GM12891 (cell line): ENCODE results near the gene HCK.

Experiments used
- DNase-seq: peaks from one replicate; pipeline ENCODE4 v3.0.0; 2011; ENCODE audit warnings: low spot score; ENCODE audit not compliant: insufficient read length
- FAIRE-seq: peaks from 2 replicates; lab custom pipeline; 2011; peaks lifted over from hg19 to GRCh38; lab: Jason Lieb, UNC
- PAX5 ChIP-seq: IDR thresholded peaks from 2 replicates; pipeline ENCODE4 v1.6.1; 2011; ENCODE audit warnings: low read length, moderate library complexity, mild to moderate bottlenecking; ENCODE audit not compliant: insufficient read depth, severe bottlenecking
- POLR2A ChIP-seq: IDR thresholded peaks from 2 replicates; pipeline ENCODE4 v1.6.1; 2011; ENCODE audit warnings: low read depth, low read length, control low read depth
- POLR2AphosphoS5 ChIP-seq: IDR thresholded peaks from 2 replicates; pipeline ENCODE4 v1.6.1; 2011; ENCODE audit warnings: low read depth, low read length, control low read depth
- POU2F2 ChIP-seq: IDR thresholded peaks from 2 replicates; pipeline ENCODE4 v1.6.1; 2011; ENCODE audit warnings: low read depth, mild to moderate bottlenecking, control low read depth, low read length, moderate library complexity
- SPI1 ChIP-seq: IDR thresholded peaks from 2 replicates; pipeline ENCODE4 v1.6.1; 2011; ENCODE audit warnings: low read depth, low read length, control low read depth
- TAF1 ChIP-seq: IDR thresholded peaks from 2 replicates; pipeline ENCODE4 v1.6.1; 2011; ENCODE audit warnings: low read depth, low read length, control low read depth

The HCK gene

DNA sequence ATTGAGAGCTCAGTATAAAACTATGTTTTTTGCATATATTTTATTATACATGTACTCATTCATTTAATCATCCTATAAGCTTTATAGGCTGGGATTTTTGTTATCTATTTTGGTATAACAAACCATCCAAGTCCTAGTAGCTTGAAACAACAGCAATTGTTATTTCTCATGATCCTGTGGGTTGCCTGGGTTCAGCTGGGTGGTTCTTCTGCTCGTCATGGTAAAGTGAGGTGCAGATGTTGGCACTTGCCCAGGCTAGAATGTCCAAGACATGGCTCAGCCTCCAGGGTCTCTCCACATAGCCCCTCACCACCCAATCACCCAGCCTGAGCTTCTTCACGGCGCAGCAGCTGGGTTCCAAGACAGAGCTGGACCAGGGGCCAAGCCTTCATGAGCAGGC lies 36.7 kb downstream of the HCK start:
- TF ChIP-seq POU2F2, result no peak
- no peak for TF ChIP-seq TAF1
- TF ChIP-seq SPI1, result no peak
- no peak for TF ChIP-seq POLR2AphosphoS5
- TF ChIP-seq PAX5, result no peak
- no peak for TF ChIP-seq POLR2A
- FAIRE-seq (no peak), DNase-seq (no peak)

DNA sequence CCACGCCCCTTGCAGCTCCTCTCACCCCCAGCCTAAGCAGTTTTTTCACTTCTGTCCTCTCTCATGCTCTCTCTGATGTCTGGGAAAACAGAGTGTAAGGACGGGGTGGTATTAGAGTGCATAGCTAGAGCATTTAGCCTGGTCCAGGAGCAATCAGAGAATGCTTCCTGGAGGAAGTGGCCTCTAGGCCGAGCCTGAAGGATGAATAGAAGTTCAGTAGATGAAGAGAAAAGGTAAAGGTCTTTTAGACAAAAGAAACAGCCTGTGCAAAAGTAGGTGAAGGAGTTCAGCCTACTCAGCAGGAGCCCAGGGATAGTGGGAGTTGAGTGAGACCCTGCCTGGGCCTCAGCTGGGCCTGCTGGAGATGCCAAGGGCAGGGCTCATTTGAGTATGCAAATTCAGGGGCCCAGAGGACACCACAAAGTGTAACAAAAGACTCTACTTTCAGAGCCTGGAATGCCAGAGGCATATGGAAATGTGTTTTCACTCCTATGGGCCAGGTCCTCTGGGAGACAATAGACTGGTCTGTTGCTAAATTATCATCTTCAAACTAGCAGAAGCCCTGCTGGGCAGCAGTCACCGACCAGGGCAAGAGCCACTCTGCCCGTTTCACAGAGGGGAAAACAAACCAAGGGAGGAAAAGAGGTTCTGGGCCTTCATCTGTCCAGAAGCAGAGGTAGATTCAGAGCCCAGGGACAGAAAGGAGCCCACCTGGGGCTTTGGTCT lies 37.8 kb downstream of the HCK start:
- DNase-seq, result no peak
- TF ChIP-seq POLR2AphosphoS5 (no peak), TAF1 (no peak), SPI1 (no peak), PAX5 (no peak), POLR2A (no peak), POU2F2 (no peak)
- FAIRE-seq, result no peak

DNA sequence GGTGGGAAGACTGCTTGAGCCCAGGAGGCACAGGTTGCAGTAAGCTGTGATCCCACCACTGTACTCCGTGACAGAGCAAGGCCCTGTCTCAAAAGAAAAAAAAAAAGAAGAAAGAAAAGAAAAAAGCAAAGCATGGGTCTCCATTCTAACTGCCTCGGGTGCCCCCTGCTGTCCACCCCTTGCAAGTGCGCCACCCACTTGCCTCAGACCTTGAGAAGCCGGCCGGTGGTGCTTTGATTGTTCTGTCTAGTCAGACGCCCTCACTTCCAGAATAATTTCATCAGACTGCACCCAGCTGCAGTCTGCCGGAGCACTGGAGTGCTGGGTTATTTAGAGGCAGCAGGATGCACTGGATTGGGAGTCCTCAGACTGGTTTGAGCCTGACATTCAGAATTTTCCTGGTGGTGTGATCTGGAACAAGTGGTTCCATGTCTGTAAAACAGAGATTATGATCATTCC lies 39.9 kb downstream of the HCK start:
- no peak for TF ChIP-seq POU2F2
- no peak for TF ChIP-seq TAF1
- peak; percentile 16 for FAIRE-seq
- DNase-seq, result peak; percentile 53

DNA sequence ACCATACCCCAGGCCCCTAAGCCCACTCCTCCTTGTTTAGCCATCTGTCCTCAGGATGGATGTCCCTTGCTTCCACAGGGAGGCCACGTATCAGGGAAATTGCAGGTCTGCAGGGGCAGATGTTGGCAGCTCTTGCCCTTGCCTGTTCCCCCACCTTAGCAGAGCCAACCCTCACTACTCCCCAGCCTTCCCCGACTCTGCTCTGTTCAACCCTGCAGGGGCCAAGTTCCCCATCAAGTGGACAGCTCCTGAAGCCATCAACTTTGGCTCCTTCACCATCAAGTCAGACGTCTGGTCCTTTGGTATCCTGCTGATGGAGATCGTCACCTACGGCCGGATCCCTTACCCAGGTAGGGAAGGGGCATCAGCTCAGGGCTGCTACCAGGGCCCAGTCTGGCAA lies 46.7 kb downstream of the HCK start:
- FAIRE-seq (no peak), DNase-seq (no peak)
- TF ChIP-seq POLR2AphosphoS5 (no peak), SPI1 (no peak), POU2F2 (no peak), PAX5 (no peak), POLR2A (no peak), TAF1 (no peak)

- TF ChIP-seq PAX5 (no peak), POU2F2 (no peak), POLR2AphosphoS5 (no peak), POLR2A (no peak), TAF1 (no peak)
- FAIRE-seq (no peak), DNase-seq (no peak)
Observed at GRCh38 chr20:32108814-32109391, 56.9 kb downstream of the HCK start.

DNA sequence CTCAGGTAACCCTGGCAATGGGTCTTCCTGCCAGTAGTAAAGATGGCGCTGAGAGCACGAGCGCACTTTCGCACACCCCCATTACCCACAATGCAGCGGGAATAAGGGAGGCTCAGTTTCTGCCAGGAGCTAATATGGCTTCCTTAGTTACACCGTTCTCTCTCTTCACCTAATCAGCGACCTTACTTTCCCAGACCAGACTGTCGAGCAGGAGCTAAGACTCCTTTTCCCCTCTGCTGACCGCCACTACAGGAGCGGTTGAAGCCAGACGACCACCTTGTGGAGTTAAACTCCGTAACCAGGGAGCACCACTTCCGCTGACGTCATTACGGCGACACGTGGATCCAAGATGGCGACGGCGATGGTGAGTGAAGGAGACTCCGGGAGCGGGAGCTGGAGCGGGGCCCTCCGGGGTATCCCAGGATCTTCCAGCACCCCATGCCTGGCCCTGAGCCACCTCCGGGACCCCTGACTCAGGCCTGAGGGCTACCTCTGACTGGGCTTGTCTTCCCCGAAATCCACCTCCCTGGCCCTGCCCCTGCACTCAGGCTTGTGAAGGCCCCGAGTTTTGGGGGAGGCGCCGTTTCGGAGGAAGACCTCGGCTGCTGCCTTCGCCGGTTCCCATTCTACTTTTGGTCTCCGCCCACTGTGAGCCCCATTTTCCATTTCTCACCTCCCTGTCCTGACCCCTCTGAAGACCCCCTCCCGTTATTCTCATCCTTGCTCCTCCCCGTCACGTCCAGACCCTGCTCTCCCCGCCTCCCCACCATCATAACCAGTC lies 57.5 kb downstream of the HCK start, which contains the start of gene TM9SF4:
TM9SF4 (plus strand) TSS at position 323 of the 781 bp plus-strand sequence; CDS start at position 350, 27 bp downstream.
- TF ChIP-seq POLR2AphosphoS5, result peak; percentile 85
- TF ChIP-seq TAF1, result peak; percentile 96
- TF ChIP-seq POU2F2, result peak; percentile 10; the same call in 1 of the 2 replicates
- peak; percentile 91 for TF ChIP-seq POLR2A
- no peak for TF ChIP-seq PAX5
- TF ChIP-seq SPI1, result no peak
- FAIRE-seq (peak; percentile 92), DNase-seq (peak; percentile 74)

GRCh38 chr20:32110173-32110704 lies 58.2 kb downstream of the HCK start:
- DNase-seq, result no peak
- TF ChIP-seq SPI1 (no peak), TAF1 (no peak), POU2F2 (no peak), POLR2AphosphoS5 (no peak), POLR2A (no peak), PAX5 (no peak)
- FAIRE-seq, result no peak

DNA sequence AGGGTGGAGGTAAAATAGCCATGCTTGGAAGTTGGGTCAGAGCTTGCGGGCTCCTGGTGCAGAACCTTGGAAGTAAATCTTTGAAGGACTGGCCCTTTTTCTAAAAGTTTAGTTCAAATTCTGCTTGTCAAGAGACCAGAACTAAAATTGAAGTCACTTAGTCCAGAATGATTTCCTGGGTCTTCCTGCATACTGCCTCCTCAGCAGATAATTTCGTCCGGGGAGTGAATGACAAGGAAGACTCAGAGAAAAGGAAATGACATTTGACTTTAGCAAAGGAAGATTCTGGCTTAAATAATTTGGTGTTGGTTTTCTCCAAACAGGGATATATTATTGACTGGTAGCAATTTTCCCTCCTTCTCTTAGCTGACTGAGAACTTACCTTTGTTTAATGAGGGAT lies 58.7 kb downstream of the HCK start:
- DNase-seq (no peak), FAIRE-seq (no peak)
- TF ChIP-seq TAF1, result no peak

GRCh38 chr20:32111156-32111686 lies 59.2 kb downstream of the HCK start:
- DNase-seq (no peak), FAIRE-seq (no peak)

More at GRCh38 chr20:32111156-32111686, 59.2 kb downstream of the HCK start:
- no peak for TF ChIP-seq SPI1
- no peak for TF ChIP-seq TAF1
- TF ChIP-seq POLR2AphosphoS5, result no peak
- TF ChIP-seq PAX5, result no peak
- 0 out of 2 replicates have a peak, but pooled peaks have one; percentile 21 for TF ChIP-seq POLR2A
- TF ChIP-seq POU2F2, result no peak
